ENCODE data around the gene CHMP3.
"Not testable (repeated sequence)": the region's sequence is repeated elsewhere in the genome, so short reads cannot be mapped to it uniquely, and the experiment has no call there.

Gene CHMP3

DNA sequence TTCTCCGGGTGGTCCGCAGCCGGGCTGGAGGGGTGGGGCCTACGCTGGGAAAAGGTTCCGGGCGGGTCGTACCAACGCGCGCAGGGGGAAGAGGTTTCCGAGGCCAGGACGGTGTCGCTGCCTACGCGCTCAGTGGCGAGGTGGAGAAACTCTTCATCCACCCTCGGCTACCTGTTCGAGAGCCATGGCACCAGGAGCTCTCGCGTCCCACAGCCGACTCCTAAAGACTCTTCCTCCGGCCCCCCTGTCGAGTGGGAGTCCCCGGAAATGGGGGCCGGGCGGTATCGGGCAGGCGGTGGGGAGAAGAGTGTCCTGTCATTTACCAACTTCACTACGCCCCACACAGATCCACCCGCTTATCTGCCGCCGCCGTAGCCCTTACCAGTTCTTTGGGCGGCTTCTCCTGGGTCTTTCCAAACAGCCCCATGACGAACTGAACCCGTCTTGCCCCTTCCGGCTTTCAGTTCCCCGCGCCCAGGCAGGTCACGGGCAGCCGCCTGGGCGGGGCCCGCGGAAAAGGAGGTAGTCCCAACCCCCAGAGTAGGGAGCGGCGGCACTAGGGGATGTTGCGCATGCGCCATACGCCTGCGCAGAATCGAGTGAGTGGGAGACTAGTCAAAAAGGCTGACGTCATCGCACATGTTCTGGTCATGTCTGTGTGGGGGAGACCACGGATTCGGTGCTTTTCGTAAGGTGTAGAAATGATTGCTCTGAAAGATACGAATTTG, at the start of gene CHMP3:
Gene CHMP3 (minus strand): TSS at position 522 of the 728 bp plus-strand sequence. CDS start 95 bp downstream, at position 427.
- TF ChIP-seq POLR2A (IDR thresholded peaks at IDR 0.05; ENCODE audit: low read length) (peak; percentile 92), GATA1 (IDR thresholded peaks at IDR 0.05; ENCODE audit: low read depth, low read length) (no peak)
- peak; percentile 97 to 98 for DNase-seq

DNA sequence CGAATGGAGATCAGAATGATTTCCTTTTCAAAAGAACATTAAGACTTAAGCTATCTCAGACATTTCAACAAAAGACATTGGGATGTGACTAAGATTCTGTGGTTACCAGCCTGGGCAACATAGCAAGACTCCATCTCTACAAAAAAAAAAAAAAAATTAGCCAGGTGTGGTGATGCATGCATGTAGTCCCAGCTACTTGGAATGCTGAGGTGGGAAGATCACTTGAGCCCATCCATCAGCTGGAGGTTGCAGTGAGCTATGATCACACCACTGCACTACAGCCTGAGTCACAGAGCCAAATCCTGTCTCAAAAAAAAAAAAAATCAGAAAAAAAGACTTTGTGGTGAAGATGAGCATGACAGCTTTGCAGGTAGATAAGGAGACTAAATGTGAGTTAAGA, 47.6 kb upstream of the CHMP3 start:
- DNase-seq, result no peak

DNA sequence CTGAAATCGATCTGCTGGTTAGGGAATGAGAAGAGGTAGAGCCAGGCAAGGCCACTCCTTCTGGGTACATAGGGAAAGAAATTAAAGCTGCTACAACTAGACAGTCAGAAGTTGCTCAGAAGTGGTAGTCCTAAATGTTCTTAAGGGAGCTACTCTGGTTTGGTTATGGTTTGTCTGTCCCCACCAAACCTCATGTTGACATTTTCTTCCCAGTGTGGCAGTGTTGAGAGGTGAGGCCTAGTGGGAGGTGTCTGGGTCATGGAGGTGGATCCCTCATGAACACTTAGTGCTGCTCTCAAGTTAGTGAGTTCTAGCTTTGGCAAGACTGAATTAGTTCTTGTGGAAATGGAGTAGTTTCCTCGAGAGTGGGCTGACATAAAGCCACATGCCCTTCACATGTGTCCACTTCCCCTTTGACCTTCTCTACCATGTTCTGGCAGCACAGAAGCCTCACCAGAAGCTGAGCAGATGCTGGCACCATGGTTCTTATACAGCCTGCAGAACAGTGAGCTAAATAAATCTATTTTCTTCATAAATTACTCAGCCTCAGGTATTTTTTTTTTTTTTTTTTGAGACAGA, 45.7 kb upstream of the CHMP3 start:
- TF ChIP-seq POLR2A (IDR thresholded peaks at IDR 0.05; ENCODE audit: low read length), result no peak
- no peak for TF ChIP-seq GATA1 (IDR thresholded peaks at IDR 0.05; ENCODE audit: low read depth, low read length)

More for the DNA sequence above, 47.6 kb upstream of the CHMP3 start:
- TF ChIP-seq GATA1 (IDR thresholded peaks at IDR 0.05; ENCODE audit: low read depth, low read length) (no peak), POLR2A (IDR thresholded peaks at IDR 0.05; ENCODE audit: low read length) (no peak)

DNA sequence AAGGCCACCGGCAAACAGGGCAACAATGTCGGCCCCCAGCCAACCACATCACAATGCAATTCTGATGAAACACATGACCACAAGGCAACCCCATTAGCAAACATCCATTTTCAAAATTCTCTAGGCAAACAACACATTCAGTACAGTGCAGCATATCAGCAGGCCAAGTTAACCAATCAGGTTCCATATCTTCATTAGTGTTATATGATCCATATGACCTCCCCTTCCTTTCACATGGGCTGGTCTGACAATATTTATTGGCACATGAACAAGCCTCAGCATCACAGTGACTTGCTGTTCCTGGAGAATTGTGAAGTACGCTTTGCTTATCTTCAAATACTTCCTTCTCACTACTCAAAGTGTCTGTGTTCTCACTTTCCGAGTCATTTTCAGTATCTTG, 40.7 kb upstream of the CHMP3 start:
- no peak for TF ChIP-seq GATA1 (IDR thresholded peaks at IDR 0.05; ENCODE audit: low read depth, low read length)
- TF ChIP-seq POLR2A (IDR thresholded peaks at IDR 0.05; ENCODE audit: low read length), result no peak
- peak; percentile 9 to 24 for DNase-seq

More for the DNA sequence above, 45.7 kb upstream of the CHMP3 start:
- no peak for DNase-seq

DNA sequence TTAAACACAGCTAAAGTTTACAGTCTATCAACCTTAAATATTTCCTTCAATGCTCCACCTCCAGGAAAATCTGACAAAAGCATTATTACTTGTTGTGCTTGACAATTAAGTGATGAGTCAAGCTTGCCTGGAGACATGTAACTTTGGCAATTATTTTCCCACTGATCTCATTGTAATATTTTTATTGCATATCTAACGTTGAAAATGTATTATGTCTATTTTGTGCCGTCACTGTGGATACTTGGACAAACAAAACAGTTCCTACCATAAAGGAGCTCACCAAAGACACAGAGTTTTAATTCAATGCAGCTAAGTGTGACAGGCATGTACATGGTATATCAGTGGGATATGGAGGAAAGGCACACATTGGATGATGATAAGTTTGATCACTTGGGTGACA, 35.7 kb upstream of the CHMP3 start:
- TF ChIP-seq GATA1 (IDR thresholded peaks at IDR 0.05; ENCODE audit: low read depth, low read length) (no peak), POLR2A (IDR thresholded peaks at IDR 0.05; ENCODE audit: low read length) (no peak)
- DNase-seq, result no peak

DNA sequence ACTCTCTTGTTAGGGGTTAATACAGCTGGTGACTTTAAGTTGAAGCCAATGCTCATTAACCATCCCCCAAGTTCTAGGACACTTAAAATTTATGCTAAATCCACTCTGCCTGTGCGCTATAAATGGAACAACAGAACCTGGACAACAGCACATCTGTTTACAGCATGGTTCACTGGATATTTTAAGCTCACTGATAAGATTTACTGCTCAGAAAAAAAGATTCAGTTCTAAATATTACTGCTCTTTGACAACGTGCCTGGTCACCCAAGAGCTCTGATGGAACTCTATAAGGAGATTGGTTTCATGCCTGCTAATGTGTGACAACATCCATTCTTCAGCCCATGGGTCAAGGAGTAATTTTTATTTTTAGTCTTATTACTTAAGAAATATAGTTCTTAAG, 32.9 kb upstream of the CHMP3 start:
- TF ChIP-seq POLR2A (IDR thresholded peaks at IDR 0.05; ENCODE audit: low read length), result no peak
- no peak for DNase-seq

DNA sequence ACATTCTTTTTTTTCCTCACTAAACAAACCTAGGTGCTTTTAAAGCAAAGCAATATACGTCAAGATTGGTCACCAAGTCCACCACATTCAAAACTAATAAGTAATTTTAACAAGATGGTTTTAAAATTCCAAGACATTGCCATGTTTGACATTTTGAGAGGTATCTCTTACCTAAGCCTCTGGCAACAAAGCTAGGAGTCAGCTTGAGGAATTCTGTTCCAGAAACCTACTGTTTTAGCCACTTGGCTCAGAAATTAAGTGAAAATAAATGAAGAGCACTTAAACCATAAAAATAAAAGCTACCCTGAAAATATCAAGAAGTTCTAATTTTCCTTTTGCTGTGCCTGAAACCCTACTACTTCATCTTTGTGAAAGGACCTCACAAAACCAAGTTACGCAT, 30.0 kb upstream of the CHMP3 start:
- TF ChIP-seq GATA1 (IDR thresholded peaks at IDR 0.05; ENCODE audit: low read depth, low read length) (no peak), POLR2A (IDR thresholded peaks at IDR 0.05; ENCODE audit: low read length) (no peak)
- DNase-seq, result no peak

DNA sequence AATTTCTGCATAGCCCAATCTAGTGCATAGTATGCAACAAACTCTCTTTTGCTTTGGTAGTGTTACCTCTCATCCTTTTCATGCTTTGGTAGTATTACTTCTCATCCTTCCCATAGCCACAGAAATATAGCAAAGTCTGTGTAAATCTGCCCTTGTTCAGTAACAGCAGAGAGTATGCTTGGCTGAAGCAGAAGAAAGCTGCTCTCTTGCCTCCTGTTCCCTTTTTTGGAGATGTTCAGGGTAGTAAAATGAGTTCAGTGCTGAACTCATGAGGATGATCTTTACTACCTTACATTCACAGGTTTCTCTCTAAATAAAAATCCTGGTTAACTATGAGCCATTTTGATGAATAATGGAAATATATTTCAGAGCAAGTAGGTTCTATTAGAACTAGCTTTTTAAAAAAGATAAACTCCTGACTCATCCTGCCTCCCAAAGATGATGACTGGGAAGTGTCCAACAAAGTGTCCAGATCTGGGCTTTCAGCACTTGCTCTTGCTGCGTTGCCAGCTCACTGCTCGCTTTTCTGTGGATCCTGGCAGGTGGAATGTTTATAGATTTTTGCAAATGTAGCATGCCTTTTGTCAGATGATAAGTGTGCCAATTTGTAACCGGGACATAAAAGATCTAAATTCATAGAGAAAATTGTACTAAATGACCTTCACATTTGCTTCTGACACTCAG, 29.4 kb upstream of the CHMP3 start:
- TF ChIP-seq GATA1 (IDR thresholded peaks at IDR 0.05; ENCODE audit: low read depth, low read length), result no peak

DNA sequence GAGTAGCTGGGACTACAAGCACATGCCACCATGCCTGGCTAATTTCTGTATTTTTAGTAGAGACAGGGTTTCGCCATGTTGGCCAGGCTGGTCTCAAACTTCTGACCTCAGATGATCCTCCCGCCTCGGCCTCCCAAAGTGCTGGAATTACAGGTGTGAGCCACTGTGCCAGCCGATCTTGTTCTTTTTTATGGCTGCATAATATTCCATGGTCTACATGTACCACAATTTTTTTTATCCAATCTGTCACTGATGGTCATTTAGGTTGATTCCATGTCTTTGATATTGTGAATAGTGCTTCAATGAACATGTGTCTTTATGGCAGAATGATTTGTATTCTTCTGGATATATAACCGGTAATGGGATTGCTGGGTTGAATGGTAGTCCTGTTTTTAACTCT, 26.5 kb upstream of the CHMP3 start:
- DNase-seq, result not testable (repeated sequence)

More for the DNA sequence above, 29.4 kb upstream of the CHMP3 start:
- DNase-seq, result no peak

DNA sequence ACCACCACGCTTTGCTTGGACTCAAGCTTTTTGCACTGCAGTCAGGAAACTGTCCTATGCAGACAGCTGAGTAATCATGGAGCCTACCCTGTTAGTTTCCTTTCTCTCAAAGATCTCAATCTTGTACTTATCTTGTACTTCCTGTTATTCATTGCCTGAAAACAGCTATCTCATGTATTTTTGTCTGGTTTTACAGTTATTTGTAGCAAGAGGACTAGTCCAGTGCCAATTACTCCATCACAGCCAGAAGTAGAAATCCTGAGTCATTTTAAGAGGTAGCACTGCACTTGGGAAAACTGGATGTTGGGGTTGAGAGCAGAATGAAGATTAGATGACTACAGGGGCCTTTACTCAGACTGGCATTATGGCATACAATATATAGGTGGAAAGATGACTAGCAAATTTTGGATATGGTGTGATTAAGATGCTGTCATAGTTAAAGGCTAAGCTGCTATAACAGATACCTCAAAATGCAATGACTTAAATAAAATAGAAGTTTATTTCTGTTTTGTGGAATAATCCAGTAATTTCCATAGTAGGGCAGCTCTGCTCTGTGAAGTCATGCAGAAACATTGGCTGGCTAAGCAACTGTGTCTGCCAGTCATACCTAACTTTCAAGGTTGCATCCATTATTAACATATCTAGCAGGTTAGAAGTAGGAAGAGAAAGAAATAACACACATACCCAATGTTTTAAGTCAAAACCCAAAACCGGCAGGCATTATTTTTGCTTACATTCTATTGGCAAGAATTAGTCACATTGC, 21.1 kb upstream of the CHMP3 start:
- peak; percentile 24 to 43 for DNase-seq
- TF ChIP-seq GATA1 (IDR thresholded peaks at IDR 0.05; ENCODE audit: low read depth, low read length), result no peak

DNA sequence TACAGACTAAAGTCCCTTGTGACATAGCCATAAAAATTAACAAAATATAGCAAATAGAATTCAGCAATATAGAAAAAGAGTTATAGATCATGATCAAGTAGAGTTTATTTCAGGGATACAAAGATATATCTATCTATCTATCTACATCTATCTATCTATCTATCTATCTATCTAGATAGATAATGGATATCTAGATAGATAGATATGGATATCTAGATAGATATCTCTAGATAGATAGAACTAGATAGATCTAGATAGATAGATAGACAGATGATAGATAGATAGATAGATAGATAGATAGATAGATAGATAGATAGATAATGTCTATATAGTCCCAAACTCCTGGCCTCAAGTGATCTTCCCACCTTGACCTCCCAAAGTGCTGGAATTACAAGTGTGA, 17.3 kb upstream of the CHMP3 start:
- no peak for TF ChIP-seq GATA1 (IDR thresholded peaks at IDR 0.05; ENCODE audit: low read depth, low read length)
- no peak for TF ChIP-seq POLR2A (IDR thresholded peaks at IDR 0.05; ENCODE audit: low read length)
- DNase-seq, result no peak

DNA sequence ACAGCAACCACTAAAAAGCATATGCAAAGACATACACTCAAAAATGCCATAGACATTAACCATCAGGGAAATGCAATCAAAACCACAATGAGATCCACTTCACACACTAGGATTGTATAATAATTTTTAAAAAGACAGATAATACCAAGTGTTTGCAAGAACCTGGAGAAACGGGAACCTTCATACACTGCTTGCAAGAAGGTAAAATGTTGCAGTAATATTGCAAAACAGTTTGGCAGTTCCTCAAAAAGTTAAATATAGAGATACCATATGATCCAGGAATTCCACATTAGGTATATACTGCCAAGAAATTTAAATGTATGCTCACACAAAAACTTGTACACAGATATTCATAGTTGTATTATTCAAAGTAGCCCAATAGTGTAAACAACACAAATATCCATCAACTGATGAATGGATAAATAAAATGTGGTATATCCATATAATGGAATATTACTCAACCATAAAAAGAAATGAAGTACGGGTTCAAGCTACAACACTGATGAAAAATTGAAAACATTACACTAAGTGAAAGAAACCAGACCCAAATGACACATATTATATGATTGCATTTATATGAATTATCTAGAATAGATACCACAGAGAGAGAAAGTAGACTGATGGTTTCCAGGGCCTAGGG, 14.7 kb upstream of the CHMP3 start:
- no peak for DNase-seq
- no peak for TF ChIP-seq GATA1 (IDR thresholded peaks at IDR 0.05; ENCODE audit: low read depth, low read length)
- TF ChIP-seq POLR2A (IDR thresholded peaks at IDR 0.05; ENCODE audit: low read length), result no peak

DNA sequence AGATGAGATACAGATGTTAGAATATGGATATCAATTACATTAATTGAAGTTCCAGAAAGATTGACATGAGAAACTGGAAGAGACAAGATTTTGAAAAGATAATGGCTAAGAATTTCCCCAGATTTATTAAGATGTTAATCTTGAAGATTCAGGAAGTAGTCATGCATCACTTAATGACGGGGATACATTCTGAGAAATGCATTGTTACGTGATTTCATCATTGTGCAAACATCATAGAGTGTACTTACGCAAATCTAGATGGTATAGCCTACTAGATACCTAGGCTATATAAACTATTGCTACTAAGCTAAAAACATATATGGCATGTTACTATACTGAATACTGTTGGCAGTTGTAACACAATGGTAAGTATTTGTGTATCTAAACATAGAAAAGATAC, 6.8 kb upstream of the CHMP3 start:
- no peak for DNase-seq
- no peak for TF ChIP-seq POLR2A (IDR thresholded peaks at IDR 0.05; ENCODE audit: low read length)
- no peak for TF ChIP-seq GATA1 (IDR thresholded peaks at IDR 0.05; ENCODE audit: low read depth, low read length)

DNA sequence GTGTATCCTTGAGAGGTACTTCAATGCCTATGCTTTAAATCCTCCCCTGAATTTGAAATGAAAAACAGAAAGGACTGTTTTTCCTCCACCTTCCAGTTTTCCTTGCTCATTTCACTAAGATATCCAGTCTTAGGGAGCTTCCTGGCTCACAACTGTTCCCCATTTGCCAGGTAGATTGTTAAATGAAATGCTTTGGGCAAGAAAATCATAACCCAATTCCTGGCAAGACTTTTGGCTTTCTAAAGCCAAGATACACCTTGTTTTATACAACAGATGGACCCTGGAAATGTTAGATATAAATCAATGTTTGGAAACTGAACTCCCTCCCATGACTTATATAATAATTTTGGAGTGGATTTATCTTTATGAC, 3.6 kb upstream of the CHMP3 start:
- no peak for DNase-seq

More for the DNA sequence above, 3.6 kb upstream of the CHMP3 start:
- TF ChIP-seq POLR2A (IDR thresholded peaks at IDR 0.05; ENCODE audit: low read length) (no peak), GATA1 (IDR thresholded peaks at IDR 0.05; ENCODE audit: low read depth, low read length) (no peak)
